Stimulated activated CD4-positive, alpha-beta T cell treated with anti-CD3 and anti-CD28 coated beads, Interleukin-1b, Interleukin-23, amount 100 ng/mL, for 4 hours (primary cell): ENCODE measurements around the gene CEACAM19.
"Not testable (repeated sequence)": the region's sequence is repeated elsewhere in the genome, so short reads cannot be mapped to it uniquely, and the experiment has no call there.

Experiments
- DNase-seq, 2 donors: peaks; one replicate each; pipeline ENCODE4 v3.0.0-alpha.2; 2020; ENCODE audit warnings: low read depth in 2 of 2

The CEACAM19 gene

DNA sequence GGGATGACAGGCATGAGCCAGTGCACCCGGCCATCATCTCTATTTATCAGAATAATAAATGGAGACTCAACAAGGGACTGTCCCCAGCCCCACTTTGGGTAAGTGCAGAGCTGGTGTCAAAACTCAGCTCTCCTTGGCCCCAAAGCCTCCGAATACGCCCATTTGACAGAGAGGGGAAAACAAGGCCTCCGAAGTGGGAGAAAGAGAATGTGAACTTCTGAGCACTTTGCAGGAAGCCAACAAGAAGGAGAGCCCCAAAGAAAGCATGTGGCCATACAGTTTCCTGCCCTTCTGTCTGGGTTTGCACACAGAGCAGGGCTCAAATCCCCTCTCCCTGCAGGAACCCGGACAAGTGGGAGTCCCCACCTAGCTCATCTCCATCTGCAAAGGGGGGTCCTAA is 29.3 kb downstream of the CEACAM19 start:
- DNase-seq, result no peak

DNA sequence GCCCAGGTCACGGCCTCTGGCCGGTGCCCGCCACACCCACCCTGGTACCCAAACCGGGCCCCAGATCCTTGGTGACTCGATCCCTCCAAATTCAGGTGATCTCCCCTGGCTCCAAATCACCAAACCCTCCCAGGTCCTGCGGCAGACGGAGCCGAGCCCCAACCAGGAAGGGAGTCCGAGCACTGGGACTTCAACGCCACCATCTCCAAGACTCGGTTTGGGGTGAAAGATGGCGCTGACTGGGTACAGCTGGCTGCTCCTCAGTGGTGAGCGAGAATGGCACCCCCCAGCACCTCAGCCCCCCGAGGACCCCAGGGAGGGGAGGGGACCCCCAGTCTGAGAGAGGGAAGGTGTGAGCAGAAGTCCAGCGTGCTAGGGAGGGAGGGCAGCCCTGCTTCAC is 29.9 kb downstream of the CEACAM19 start:
- no peak for DNase-seq

DNA sequence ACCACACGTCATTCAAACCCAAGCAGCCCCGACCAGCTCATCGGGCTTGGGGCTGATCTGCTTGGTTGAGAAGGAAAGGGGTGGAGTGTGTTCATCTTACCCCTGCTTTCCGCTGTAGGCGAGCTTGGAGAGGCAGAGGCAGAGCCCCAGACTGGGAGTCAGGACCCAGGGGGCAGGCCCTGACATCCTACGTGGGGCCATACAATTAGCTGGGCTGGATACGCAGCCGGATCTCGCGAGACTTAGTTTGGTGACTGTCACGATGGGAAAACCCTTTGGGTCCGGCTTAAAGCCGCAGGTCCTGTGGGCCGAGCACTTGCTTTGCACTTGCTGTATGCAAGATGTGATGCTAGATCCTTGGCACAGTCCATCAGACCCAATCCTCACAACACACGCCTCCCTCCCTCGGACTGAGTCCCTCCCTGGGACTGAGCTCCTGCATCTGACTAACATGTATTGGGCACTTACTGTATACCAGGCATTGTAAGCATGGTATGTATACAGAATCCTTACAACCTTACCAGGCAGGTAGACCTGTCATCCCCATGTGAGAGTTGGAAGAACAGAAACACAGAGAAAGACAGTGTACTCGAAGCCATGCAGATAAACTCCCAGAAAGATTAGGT is 31.4 kb downstream of the CEACAM19 start:
- no peak for DNase-seq

DNA sequence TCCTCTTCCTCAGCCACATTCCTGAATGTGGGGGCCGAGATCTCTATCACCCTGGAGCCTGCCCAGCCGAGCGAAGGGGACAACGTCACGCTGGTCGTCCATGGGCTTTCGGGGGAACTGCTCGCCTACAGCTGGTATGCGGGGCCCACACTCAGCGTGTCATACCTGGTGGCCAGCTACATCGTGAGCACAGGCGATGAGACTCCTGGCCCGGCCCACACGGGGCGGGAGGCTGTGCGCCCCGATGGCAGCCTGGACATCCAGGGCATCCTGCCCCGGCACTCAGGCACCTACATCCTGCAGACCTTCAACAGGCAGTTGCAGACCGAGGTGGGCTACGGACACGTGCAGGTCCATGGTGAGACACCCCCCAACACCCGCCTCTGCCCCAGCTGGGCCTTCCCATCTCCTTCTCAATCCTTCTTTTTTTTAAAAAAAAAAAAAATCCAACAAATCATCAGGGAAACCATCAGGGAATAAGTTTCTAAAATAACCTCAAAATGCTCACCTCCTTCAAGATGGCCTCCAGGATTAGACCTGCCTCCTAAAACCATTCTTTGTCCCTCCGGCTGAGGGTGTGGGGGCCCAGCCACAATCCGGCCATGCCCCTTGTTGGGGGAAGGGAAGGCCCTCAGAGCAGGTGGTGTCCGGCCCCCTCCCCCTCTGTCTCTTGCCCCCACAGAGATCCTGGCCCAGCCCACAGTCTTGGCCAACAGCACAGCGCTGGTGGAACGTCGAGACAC is 32.2 kb downstream of the CEACAM19 start:
- no peak for DNase-seq

DNA sequence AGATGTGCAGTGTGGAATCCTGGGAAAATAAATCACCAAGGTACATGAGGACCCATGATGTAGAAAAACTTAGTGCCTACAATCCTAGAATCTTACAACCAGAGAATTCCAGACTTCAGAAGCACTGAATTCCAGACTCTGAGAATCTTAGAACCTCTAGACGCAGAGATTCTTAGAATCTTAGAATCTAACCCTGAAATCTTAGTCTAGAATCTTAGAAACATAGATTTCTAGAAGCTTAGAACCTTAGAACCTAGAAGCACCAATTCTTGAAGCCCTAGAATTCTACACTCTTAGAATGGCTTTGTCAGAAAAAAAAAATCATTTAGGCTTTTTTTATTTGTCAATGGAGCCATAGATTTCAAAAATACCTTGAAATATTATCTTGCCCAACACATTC is 33.7 kb downstream of the CEACAM19 start:
- DNase-seq, result no peak

DNA sequence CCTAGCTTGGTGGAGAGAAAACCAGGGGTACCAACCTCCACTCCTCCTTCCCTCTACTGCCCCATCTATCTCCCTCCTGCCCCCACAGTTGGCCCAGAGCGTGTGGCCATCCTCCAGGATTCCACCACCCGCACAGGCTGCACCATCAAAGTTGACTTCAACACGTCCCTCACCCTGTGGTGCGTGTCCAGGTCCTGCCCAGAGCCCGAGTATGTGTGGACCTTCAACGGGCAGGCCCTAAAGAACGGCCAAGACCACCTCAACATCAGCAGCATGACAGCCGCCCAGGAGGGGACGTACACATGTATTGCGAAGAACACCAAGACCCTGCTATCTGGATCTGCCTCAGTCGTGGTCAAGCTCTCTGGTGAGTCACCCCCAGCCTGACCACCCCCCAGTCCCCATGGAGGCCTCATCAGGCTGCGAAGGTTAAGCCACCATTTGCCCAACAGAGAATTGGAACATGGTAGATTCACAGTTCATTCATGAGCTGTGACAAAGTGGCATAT is 34.3 kb downstream of the CEACAM19 start:
- no peak for DNase-seq

DNA sequence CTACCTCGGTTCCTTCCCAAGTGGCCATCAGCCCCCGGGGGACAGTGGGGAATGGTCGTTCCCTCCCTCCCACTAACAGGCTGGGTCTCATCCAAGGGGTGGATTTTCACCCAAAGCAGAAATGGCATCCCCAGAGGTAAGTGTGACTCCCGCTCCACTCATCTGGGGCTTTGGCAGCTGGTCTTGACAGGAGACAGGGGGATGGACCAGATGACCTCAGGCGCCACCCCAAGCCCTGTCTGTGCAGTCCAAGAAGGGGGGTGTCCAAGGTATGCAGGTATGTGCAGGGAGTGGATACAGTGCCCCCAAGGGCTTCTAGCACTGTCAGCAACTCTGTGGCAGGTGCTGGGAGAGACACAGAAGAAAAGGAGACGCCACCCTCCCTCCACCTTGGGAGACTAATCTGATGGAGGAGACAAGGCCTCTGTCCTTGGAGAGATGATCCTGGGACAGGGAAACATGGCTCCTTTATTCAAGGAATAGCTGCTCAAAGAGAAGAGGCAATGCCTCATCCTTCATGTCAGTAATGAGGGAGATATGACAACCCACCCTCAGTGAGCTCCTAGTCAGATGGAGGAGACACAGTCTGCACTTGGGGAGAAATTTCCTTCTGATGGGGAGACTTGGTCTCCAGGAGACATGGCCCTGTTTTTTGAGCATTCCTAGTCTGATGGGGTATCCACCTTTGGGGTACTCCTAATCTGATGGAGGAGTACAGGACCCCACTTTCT is 35.4 kb downstream of the CEACAM19 start:
- DNase-seq, result no peak

DNA sequence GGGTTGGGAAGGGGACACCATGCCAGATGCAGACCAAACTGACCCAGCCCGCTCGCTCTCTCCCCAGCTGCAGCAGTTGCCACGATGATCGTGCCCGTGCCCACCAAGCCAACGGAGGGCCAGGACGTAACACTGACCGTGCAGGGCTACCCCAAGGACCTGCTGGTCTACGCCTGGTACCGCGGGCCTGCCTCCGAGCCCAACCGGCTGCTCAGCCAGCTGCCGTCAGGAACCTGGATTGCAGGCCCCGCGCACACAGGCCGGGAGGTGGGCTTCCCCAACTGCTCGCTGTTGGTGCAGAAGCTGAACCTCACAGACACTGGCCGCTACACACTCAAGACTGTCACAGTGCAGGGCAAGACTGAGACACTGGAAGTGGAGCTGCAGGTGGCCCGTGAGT is 36.5 kb downstream of the CEACAM19 start:
- DNase-seq, result no peak

DNA sequence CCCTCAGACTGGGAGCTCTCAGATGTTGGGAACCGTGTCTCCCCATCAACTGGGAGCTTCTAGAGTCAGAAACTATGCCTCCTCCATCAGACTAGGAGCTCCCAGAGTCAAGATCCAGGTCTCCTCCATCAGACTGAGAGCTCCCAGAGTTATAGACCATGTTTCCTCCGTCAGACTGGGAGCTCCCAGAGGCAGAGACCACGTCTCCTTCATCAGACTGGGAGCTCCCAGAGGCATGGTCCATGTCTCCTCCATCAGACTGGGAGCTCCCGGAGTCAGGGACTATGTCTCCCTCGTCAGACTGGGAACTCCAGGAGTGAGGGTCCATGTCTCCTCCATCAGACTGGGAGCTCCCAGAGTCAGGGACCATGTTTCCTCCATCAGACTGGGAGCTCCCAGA is 37.7 kb downstream of the CEACAM19 start:
- no peak for DNase-seq

DNA sequence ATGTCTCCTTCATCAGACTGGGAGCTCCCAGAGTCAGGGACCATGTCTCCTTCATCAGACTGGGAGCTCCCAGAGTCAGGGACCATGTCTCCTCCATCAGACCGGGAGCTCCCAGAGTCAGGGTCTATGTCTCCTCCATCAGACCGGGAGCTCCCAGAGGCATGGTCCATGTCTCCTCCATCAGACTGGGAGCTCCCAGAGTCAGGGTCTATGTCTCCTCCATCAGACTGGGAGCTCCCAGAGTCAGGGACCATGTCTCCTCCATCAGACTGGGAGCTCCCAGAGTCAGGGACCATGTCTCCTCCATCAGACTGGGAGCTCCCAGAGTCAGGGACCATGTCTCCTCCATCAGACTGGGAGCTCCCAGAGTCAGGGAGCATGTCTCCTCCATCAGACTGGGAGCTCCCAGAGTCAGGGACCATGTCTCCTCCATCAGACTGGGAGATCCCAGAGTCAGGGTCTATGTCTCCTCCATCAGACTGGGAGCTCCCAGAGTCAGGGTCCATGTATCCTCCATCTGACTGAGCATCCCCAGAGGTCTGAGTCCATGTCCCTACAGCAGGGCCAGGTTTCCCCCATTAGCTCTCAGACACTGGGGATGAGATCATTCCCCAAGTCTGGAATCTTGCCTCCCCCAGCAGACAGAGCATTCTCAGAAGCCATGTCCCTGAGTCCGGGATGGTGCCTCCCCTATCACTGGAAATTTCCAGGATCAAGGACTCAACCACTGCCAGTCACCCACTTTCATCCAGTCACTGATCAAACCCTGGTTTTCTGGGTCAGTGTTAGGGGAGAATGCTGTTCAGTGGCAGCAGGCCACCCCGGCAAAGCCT is 38.4 kb downstream of the CEACAM19 start:
- DNase-seq, result not testable (repeated sequence)

DNA sequence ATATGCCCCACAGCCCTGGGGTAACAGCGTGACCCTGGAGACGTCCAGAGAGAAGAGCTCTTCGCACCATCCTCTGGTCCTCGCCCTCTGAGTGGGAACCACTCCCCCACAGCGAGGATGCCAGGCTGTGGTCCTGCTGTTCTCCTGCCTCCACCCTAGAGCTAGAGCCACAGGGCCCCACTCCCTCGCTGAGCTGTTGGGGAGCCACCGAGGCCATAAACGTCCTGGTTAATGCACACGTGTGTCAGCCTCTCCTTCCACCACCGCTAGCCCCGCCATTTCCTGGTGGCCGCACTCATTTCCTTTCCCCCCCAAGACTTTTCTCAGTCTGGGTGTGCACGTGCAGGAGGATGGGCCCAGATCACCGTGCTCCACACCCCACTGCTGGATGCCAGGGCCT is 39.2 kb downstream of the CEACAM19 start:
- DNase-seq, result no peak

DNA sequence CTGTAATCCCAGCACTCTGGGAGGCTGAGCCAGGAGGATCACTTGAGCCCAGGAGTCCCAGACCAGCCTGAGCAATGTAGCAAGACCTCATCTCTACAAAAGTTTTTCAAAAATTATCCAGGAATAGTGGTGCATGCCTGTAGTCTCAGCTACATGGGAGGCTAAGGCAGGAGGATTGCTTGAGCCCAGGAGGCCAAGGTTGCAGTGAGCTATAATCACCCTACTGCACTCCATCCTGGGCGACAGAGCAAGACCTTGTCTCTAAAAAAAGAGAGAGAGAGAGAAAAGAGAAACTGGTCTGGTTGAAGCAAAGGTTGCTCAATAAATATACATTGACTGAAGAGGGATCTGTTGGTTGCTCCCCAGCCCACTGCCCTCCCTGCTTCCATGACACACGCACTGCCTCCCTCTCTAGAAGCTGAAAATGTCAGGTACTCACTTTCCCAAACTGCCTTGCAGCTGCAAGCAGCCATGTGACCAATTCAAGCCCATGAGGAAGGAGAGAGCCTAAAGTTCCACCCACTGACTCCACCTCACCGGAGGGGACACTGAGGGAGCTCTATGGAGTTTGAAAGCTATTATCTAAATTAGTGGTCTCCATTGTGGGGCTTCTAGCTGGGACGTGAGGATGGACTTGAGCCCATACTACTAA is 41.7 kb downstream of the CEACAM19 start:
- DNase-seq, result no peak

DNA sequence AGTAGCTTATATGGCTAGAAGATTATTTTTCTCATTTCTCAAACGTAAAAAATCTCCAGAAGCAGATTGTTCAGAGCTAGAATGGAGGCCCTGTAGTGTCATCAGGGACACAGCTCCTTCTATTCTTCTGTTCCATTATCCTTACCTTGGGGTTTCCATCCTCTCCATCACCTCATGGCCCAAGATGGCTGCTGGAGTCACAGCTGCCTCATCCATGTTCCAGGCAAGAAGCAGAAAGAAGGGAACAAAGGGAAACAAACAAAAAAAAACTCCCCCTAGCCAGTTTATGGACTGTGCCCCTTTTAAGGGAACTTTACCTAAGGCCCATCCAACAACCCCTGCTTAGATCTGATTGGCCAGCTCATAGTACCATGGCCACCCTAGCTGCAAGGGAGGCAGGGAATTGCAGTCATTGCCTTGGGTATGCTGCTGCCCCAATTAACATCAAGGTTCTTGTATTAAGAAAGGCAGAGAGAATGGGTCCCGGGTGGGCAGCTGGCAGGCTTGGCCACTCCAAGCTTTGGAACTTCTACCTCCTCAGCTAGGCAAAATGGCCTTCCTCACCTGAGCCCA is 43.4 kb downstream of the CEACAM19 start:
- DNase-seq, result no peak

DNA sequence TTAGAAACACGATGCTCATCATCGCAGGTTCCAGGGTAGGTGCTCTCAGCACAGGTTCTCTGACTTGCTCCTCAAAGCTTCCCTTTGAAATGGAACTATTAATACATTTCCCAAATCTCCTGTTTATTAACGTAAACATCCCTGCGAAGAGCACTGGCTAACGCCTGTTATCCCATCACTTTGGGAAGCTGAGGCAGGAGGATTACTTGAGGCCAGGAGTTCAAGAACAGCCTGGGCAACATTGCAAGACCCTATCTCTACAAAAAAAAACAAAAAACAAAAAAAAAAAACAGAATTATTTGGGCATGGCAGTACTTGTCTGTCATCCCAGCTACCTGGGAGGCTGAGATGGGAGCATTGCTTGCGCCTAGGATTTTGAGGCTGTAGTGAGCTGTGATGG is 46.3 kb downstream of the CEACAM19 start:
- no peak for DNase-seq

DNA sequence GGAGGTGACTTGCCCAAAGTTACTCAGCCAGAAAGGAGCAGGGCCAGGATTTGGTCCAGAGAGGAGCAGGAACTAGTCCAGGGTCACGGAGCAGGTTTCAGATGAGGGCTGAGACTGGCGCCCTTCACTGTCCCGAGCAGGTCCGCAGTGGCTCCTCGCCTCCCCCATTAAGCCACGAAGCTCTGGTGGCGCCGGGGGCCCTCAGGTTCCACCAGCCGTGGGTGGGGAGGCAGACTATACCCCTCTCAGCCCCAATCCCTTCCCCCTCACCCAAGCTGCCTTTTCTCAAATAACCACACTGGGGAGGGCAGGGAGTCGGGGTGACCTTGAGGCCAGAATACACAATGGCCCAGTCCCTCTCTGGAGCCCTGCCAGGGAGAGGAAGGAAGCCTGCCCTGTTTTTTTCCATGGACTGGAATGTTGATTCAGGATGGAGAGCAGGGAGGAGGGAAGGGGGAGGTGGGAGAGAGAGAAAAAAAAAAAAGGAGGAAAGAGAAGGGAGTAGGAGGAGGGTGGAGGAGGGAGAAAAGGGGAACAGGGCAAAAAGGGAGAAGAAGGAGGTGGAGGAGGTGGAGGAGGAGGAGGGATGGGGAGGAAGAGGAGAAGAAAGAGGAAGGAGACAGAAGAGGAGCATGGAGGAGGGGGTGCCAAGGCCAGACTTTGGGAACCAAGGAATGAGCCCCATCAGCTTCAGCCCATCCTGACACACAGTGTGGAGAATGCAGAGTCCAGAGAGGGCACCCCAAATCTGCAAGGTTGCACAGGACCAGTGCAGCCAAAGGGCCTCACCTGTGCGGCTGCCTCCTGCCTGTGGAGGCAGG is 47.4 kb downstream of the CEACAM19 start:
- DNase-seq, result no peak

DNA sequence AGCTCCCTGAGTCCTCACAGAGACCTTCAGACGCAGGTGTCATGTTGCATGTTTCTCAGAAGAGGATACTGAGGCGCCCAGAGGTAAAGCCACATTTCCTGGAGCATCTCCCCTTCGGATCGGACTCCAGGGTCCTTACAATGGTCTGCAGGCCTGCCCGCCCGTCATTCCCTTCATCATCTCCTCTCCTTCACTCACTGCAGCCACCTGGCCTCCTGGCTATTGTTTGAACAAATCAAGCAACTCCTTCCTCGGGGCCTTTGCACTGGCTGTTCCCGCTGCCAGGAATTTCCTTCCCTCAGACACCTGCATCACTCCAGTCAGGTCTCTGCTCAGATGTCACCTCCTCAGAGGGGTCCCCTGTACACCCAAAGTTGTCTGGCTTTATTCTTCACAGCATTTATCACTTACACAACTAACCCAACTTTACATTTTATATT is 48.0 kb downstream of the CEACAM19 start:
- no peak for DNase-seq

DNA sequence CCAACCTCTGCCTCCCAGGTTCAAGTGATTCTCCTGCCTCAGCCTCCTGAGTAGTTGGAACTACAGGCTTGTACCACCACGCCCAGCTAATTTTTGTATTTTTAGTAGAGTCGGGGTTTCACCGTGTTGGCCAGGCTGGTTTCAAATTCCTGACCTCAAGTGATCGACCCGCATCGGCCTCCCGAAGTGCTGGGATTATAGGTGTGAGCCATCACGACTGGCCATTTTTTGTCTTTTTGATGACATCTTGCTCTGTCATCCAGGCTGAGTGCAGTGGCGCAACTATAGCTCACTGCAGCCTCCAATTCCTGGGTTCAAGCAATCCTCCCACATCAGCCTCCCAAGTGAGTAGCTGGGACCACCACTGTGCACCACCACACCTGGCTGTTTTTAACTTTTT is 49.1 kb downstream of the CEACAM19 start:
- DNase-seq, result not testable (repeated sequence)

DNA sequence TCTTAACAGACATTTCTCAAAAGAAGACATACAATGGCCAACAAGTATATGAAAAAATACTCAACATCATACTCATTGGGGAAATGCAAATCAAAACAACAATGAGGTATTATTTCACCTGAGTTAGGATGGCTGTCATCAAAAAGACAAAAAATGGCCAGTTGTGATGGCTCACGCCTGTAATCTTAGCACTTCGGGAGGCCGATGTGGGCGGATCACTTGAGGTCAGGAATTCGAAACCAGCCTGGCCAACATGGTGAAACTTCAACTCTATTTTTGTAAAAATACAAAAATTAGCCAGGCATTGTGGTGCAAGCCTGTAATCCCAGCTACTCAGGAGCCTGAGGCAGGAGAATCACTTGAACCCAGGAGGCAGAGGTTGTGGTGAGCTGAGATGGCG is 49.7 kb downstream of the CEACAM19 start:
- DNase-seq, result no peak

DNA sequence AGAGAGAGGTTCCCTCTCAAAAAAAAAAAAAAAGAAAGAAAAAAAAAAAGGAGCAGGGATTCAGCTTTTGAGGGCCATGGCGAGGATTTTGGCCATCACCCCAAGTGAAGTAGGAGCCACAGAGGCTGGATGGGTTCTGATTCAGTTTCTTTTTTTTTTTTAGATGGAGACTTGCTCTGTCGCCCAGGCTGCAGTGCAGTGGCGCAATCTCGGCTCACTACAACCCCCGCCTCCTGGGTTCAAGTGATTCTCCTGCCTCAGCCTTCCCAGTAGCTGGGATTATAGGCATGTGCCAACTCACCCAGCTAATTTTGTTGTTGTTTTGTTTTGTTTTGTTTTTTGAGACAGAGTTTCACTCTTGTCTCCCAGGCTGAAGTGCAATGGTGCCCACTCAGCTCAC is 50.1 kb downstream of the CEACAM19 start:
- DNase-seq, result not testable (repeated sequence)
